ENCODE results near the gene CTSC. TPM values are rescaled to one million over a fixed set of nuclear protein-coding genes. Genes with fewer than 3 reads are reported as not detected.

Gene CTSC
- total RNA-seq, 1 donor from 2014 or later, result 84.7 TPM

DNA sequence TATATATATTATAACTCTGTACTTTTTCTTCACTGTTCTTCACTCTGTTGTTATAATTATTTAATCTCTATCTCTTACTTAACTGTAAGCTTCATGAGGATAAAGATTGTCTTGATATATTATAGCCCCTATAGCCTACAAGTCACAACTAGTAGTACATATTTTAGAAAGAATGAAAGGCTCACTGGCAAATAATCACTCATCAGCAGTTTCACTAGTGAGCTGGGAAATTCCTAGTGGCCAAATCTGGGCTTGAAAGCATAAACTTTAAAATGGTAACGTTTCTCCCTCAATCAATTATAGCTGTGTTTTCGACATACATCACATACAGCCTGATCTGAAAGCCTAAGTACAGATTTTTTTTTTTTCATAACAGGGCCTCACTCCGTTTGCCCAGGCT lies 42.5 kb downstream of the CTSC start:
- H3K9me3 ChIP-seq, result no peaks in the 10 kb centered on the region
- TF ChIP-seq, protein P1, sequence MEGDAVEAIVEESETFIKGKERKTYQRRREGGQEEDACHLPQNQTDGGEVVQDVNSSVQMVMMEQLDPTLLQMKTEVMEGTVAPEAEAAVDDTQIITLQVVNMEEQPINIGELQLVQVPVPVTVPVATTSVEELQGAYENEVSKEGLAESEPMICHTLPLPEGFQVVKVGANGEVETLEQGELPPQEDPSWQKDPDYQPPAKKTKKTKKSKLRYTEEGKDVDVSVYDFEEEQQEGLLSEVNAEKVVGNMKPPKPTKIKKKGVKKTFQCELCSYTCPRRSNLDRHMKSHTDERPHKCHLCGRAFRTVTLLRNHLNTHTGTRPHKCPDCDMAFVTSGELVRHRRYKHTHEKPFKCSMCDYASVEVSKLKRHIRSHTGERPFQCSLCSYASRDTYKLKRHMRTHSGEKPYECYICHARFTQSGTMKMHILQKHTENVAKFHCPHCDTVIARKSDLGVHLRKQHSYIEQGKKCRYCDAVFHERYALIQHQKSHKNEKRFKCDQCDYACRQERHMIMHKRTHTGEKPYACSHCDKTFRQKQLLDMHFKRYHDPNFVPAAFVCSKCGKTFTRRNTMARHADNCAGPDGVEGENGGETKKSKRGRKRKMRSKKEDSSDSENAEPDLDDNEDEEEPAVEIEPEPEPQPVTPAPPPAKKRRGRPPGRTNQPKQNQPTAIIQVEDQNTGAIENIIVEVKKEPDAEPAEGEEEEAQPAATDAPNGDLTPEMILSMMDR (IDR thresholded peaks at IDR 0.05), result no peak
- TF ChIP-seq POLR2AphosphoS5 (IDR thresholded peaks at IDR 0.05; ENCODE audit: insufficient read depth in 1 of 2, low read depth in 1 of 2) (no peak), POLR2A (IDR thresholded peaks at IDR 0.05) (no peak)
- DNase-seq (ENCODE audit: extremely low spot score in 2 of 2), result no peak
- peaks cover 8% of the 10 kb centered on the region for H3K4me1 ChIP-seq
- no peaks in the 10 kb centered on the region for H3K27me3 ChIP-seq
- no peaks in the 10 kb centered on the region for H3K36me3 ChIP-seq
- intact Hi-C loops (cut with DNase I), result no loop called here
- H3K27ac ChIP-seq, result no peak overlapping the region
- H3K4me3 ChIP-seq, result no peak overlapping the region

DNA sequence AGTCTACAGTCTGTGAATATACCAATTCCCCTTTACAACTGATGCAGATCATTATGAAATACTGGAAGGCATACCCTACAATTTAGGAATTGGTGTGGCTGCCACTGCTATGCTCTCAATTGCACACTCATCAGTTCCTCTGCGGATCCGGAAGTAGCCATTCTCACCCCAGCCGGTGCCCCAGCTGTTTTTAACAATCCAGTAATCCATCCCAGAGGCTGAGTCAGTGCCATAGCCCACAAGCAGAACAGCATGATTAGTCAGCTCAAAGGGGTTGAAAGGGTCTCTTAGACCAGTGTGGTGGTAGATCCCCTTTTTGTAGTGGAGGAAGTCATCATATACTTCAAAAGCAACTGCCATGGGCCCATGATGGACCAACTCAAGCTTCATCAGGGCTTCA lies 43.6 kb downstream of the CTSC start:
- Histone ChIP-seq H3K27ac (no peak overlapping the region), H3K27me3 (no peaks in the 10 kb centered on the region), H3K36me3 (no peaks in the 10 kb centered on the region), H3K4me3 (no peak overlapping the region), H3K4me1 (peaks cover 8% of the 10 kb centered on the region), H3K9me3 (no peaks in the 10 kb centered on the region)
- TF ChIP-seq, protein P1 (IDR thresholded peaks at IDR 0.05), result no peak
- no peak for TF ChIP-seq POLR2AphosphoS5 (IDR thresholded peaks at IDR 0.05; ENCODE audit: insufficient read depth in 1 of 2, low read depth in 1 of 2)
- no peak for TF ChIP-seq POLR2A (IDR thresholded peaks at IDR 0.05)
- no peak for DNase-seq (ENCODE audit: extremely low spot score in 2 of 2)
- intact Hi-C loops (cut with DNase I), result no loop called here

DNA sequence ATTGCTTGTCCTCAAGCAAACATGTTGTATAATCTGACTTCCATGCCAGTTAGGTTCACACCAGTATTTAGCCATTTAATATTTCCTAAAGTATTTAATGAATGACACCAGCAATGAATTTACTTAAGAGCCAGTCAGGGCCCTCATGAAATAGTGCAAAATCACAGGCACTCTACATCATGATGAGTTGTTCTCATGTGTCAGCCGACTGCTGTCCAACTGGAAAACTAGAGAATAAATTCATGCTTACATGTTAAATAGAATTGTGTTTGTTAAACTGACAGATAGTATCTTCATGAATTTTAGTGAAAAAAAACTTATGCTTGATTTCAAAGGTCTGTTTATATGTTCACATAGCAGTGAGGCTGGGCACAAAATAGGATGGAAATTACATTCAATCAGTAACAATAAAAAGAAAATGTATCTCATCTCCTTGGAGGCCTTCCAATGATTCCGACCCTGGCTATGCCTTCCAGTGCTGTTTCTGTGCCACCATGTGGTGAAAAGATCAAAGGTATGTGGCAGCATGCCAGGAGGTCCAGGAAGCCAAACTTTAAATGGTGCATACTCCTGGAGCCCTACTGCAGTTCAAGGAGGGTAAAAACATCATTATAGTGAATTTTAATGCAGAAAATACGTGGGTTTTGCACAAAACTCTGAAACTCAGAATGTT lies 45.2 kb downstream of the CTSC start:
- H3K4me3 ChIP-seq, result no peak overlapping the region
- no peak for TF ChIP-seq POLR2A (IDR thresholded peaks at IDR 0.05)
- TF ChIP-seq, protein P1 (IDR thresholded peaks at IDR 0.05), result no peak
- TF ChIP-seq POLR2AphosphoS5 (IDR thresholded peaks at IDR 0.05; ENCODE audit: insufficient read depth in 1 of 2, low read depth in 1 of 2), result no peak
- H3K9me3 ChIP-seq, result no peaks in the 10 kb centered on the region
- H3K36me3 ChIP-seq, result no peaks in the 10 kb centered on the region
- intact Hi-C loops (cut with DNase I), result no loop called here
- H3K27ac ChIP-seq, result no peak overlapping the region
- H3K27me3 ChIP-seq, result no peaks in the 10 kb centered on the region
- H3K4me1 ChIP-seq, result peaks cover 8% of the 10 kb centered on the region
- DNase-seq (ENCODE audit: extremely low spot score in 2 of 2), result no peak

DNA sequence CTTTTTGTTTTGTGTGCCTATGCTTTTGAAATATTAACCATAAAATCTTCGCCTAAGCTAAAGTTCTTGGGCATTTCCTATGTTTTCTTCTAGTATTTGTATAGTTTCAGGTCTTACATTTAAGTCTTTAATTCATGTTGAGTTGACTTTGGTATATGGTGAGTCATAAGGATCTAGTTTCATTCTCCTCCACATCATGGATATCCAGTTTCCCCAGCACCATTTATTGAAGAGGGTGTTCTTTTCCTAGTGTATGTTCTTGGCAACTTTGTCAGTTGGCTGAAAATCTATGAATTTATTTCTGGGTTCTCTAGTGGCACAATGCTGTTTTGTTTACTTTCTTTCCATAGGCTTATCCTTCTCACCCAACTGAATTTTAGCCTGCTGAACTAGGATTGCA lies 49.0 kb downstream of the CTSC start:
- TF ChIP-seq POLR2A (IDR thresholded peaks at IDR 0.05) (no peak), POLR2AphosphoS5 (IDR thresholded peaks at IDR 0.05; ENCODE audit: insufficient read depth in 1 of 2, low read depth in 1 of 2) (no peak)
- TF ChIP-seq, protein P1 (IDR thresholded peaks at IDR 0.05), result no peak
- Histone ChIP-seq H3K4me3 (no peak overlapping the region), H3K36me3 (no peaks in the 10 kb centered on the region), H3K27me3 (no peaks in the 10 kb centered on the region), H3K4me1 (peaks cover 36% of the 10 kb centered on the region), H3K9me3 (no peaks in the 10 kb centered on the region), H3K27ac (no peak overlapping the region)
- intact Hi-C loops (cut with DNase I), result no loop called here
- DNase-seq (ENCODE audit: extremely low spot score in 2 of 2), result no peak

DNA sequence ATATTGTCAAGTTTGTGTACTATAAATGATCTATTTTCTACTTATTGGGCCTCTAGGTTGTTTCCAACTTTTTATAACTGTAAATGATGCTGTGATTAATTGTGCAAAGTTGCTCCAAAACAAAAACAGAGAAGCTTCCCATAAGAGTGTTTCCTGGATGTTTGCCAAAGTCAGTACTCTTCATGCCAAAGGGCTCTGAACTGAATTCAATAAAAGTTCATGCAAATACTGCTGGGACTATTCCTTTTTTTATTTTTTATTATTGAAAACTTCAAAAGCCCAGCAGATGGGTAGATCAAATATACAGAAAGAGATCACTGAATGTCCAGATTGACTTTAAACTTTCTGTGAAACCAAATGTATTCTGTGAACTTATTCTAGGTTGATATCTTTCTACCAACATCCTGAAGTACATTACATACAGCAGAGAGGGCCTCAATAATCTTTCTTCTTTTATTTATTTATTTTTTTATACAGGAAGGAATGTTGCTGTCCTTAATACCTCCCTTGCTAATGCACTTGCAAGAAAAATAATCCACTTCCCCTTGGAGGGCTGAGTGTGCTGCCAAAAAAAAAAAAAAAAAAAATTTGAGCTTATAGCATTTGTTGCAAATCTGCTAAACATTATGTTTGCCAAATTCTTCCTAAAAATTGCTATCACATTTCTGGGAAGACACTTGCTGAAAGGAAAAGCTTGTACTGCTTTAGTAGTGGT lies 53.0 kb downstream of the CTSC start:
- Histone ChIP-seq H3K4me1 (peaks cover 56% of the 10 kb centered on the region), H3K27ac (no peak overlapping the region), H3K9me3 (no peaks in the 10 kb centered on the region), H3K4me3 (no peak overlapping the region), H3K36me3 (no peaks in the 10 kb centered on the region), H3K27me3 (no peaks in the 10 kb centered on the region)
- DNase-seq (ENCODE audit: extremely low spot score in 2 of 2), result no peak
- intact Hi-C loops (cut with DNase I), result no loop called here
- TF ChIP-seq, protein P1 (IDR thresholded peaks at IDR 0.05), result no peak
- no peak for TF ChIP-seq POLR2AphosphoS5 (IDR thresholded peaks at IDR 0.05; ENCODE audit: insufficient read depth in 1 of 2, low read depth in 1 of 2)
- TF ChIP-seq POLR2A (IDR thresholded peaks at IDR 0.05), result no peak
